SU-DHL-6 (cell line): Measurements from ENCODE around the gene EIF3I.

ENCODE experiments used
- H2AFZ ChIP-seq: fragments of 200-600 bp; sonication (generic); 2 replicates; pipeline ENCODE4 v1.6.1; 2014; ENCODE audit warnings: low read depth, mild to moderate bottlenecking, moderate library complexity, mixed read lengths, antibody characterized with exemption, low read length; ENCODE audit not compliant: severe bottlenecking
- H3F3A ChIP-seq: fragments of 200-600 bp; shearing (Covaris generic); 2 replicates; pipeline ENCODE4 v1.6.0; 2016; ENCODE audit warnings: antibody characterized with exemption, mild to moderate bottlenecking; ENCODE audit not compliant: insufficient read depth
- H3K27ac ChIP-seq: fragments of 200-600 bp; sonication (generic); 2 replicates; pipeline ENCODE4 v1.5.1; 2016; ENCODE audit warnings: low read depth, mild to moderate bottlenecking, low read length, moderate library complexity, mixed read lengths
- H3K27me3 ChIP-seq: fragments of 200-600 bp; sonication (generic), shearing (Covaris generic); 2 replicates; pipeline ENCODE4 v1.6.0; 2014; ENCODE audit warnings: mild to moderate bottlenecking, low read length
- H3K36me3 ChIP-seq: fragments of 200-600 bp; sonication (generic); 2 replicates; pipeline ENCODE4 v1.6.1; 2014; ENCODE audit warnings: mild to moderate bottlenecking, low read length, mixed read lengths
- H3K4me2 ChIP-seq: fragments of 300-600, 200-600 bp; shearing (Covaris generic), sonication (generic); 2 replicates; pipeline ENCODE4 v1.6.0; 2014; ENCODE audit warnings: low read length, low read depth, mild to moderate bottlenecking; ENCODE audit not compliant: poor library complexity, severe bottlenecking
- H3K4me3 ChIP-seq: fragments of 200-600 bp; sonication (generic); 2 replicates; pipeline ENCODE4 v1.5.1; 2014; ENCODE audit warnings: antibody characterized with exemption, low read length, mild to moderate bottlenecking, mixed read lengths; ENCODE audit not compliant: insufficient read depth, poor library complexity, severe bottlenecking
- H3K79me2 ChIP-seq: fragments of 200-600 bp; sonication (generic); 2 replicates; pipeline ENCODE4 v1.6.1; 2014; ENCODE audit warnings: mild to moderate bottlenecking, low read length, moderate library complexity; ENCODE audit not compliant: insufficient read depth
- H3K9ac ChIP-seq: fragments of 200-600 bp; sonication (generic); 2 replicates; pipeline ENCODE4 v1.7.0; 2014; ENCODE audit warnings: mild to moderate bottlenecking, low read length
- H3K9me2 ChIP-seq: fragments of 200-600 bp; sonication (generic); replicated peaks from 2 replicates; pipeline ENCODE4 v1.6.1; 2014; ENCODE audit warnings: low read length; ENCODE audit not compliant: insufficient read depth
- H3K9me3 ChIP-seq: fragments of 200-600 bp; sonication (generic); 2 replicates; pipeline ENCODE4 v1.6.1; 2014; ENCODE audit warnings: low read length, mixed read lengths; ENCODE audit not compliant: insufficient read depth
- H4K20me1 ChIP-seq: fragments of 200-600 bp; sonication (generic); 2 replicates; pipeline ENCODE4 v1.6.1; 2014; ENCODE audit warnings: low read depth, mild to moderate bottlenecking, antibody characterized with exemption, low read length, moderate library complexity, mixed read lengths
- CTCF ChIP-seq: fragments of 200-600 bp; sonication (generic); IDR thresholded peaks from one replicate; pipeline ENCODE4 v1.5.1; 2017; ENCODE audit warnings: antibody characterized with exemption, mild to moderate bottlenecking, low read length, moderate library complexity; ENCODE audit not compliant: insufficient read depth, poor library complexity, severe bottlenecking
- EZH2phosphoT487 ChIP-seq: fragments of 200-600 bp; sonication (generic), shearing (Covaris generic); conservative IDR thresholded peaks from 2 replicates; pipeline ENCODE4 v1.6.1; 2018; ENCODE audit warnings: mild to moderate bottlenecking, antibody characterized with exemption, low read length, moderate library complexity, mixed read lengths

EIF3I gene

GRCh38 chr1:32266921-32267591, 44.8 kb downstream of the EIF3I start:
- no peaks in the 10 kb centered on the region for H3K27me3 ChIP-seq
- H3K27ac ChIP-seq: peak overlapping the region; percentile 52
- no peak overlapping the region for H3K4me2 ChIP-seq

GRCh38 chr1:32269744-32270143, 47.5 kb downstream of the EIF3I start:
- Histone ChIP-seq H3K4me2 (no peak overlapping the region), H3K4me3 (no peak overlapping the region), H3K9ac (no peak overlapping the region), H3K36me3 (no peaks in the 10 kb centered on the region), H3K27ac (peak overlapping the region; percentile 49; the same call in 1 of the 2 replicates), H3K9me3 (no peaks in the 10 kb centered on the region), H3F3A (peaks cover 22% of the 10 kb centered on the region), H3K79me2 (peaks cover 11% of the 10 kb centered on the region; the same call in 1 of the 2 replicates), H3K27me3 (no peaks in the 10 kb centered on the region), H2AFZ (no peak overlapping the region), H3K9me2 (no peaks in the 10 kb centered on the region), H4K20me1 (no peaks in the 10 kb centered on the region)
- TF ChIP-seq EZH2phosphoT487: no peak
- TF ChIP-seq CTCF: no peak

More at GRCh38 chr1:32266921-32267591, 44.8 kb downstream of the EIF3I start:
- Histone ChIP-seq H3K9ac (no peak overlapping the region), H3K4me3 (no peak overlapping the region), H3K9me3 (no peaks in the 10 kb centered on the region), H2AFZ (no peak overlapping the region), H4K20me1 (no peaks in the 10 kb centered on the region), H3K9me2 (no peaks in the 10 kb centered on the region), H3K79me2 (peaks cover 10% of the 10 kb centered on the region; the same call in 1 of the 2 replicates), H3K36me3 (no peaks in the 10 kb centered on the region), H3F3A (peaks cover 40% of the 10 kb centered on the region)
- no peak for TF ChIP-seq CTCF
- TF ChIP-seq EZH2phosphoT487: no peak

- Histone ChIP-seq H3F3A (peaks cover 14% of the 10 kb centered on the region), H2AFZ (no peak overlapping the region), H3K27me3 (no peaks in the 10 kb centered on the region), H3K36me3 (no peaks in the 10 kb centered on the region), H3K4me3 (peak overlapping the region; percentile 31), H3K9me3 (no peaks in the 10 kb centered on the region), H4K20me1 (no peaks in the 10 kb centered on the region), H3K27ac (peak overlapping the region; percentile 85), H3K4me2 (peak overlapping the region; percentile 75), H3K9ac (peak overlapping the region; percentile 57), H3K79me2 (peaks cover 4% of the 10 kb centered on the region; the same call in 1 of the 2 replicates), H3K9me2 (no peaks in the 10 kb centered on the region)
- TF ChIP-seq EZH2phosphoT487 (no peak), CTCF (no peak)
Observed at GRCh38 chr1:32272557-32273390, 50.6 kb downstream of the EIF3I start.
